C1 segment of cervical spinal cord (tissue), 14 donors: ENCODE data around the gene AGAP1.

Experiments
- DNase-seq, 14 donors: peaks; one replicate each; lab custom pipeline; 2025; lab: John Stamatoyannopoulos, UW

AGAP1 gene

GRCh38 chr2:236177967-236178889 is 684.4 kb downstream of the AGAP1 start:
- DNase-seq, result peak in 6 of 14 donors; percentile 17 to 59 (median 24)

- no peak for DNase-seq
These were observed 685.0 kb downstream of the AGAP1 start for GRCh38 chr2:236178890-236179235.

DNA sequence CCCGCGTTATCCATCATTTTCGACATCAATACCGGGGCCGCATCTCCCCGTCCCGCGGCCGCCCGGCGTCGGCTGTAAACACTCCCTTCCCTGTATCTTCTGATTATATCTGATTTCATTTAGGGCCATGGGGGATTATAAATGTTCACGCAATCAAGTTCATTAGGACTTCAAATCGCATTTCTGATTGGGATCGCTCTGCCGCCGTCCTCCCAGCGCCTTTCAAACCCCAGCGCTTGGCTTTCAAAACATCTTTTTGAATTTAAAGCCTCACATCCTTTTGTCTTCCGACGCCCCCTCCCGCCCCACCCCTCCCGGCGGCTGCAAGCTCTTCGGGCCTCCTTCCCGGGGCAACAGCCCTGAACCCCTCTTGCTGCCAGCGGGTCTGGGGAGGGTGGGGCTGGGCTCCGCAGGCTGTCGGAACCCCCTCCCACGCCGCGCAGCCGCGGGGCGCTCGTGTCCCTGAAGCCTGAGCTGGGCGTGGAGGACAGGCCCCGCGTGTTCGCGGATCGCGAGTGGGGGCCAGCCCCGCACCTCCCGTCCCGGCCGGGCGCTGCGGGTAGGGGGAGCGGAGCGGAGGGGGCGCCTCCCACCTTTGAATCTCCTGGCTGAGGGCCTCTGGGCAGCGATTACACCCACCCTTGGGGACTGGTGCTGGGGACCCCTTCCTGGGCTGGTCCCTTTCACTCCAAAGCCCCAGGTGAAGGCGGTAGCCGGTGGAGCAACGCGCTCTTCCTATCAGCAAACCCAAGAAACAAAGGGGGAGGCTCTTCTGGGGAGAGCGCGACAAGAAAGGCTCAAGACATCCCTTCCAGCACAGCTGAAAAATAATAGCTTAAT is 685.6 kb downstream of the AGAP1 start:
- no peak for DNase-seq

- no peak for DNase-seq
These were observed 686.4 kb downstream of the AGAP1 start for GRCh38 chr2:236180076-236180816.

GRCh38 chr2:236180831-236181453 is 687.1 kb downstream of the AGAP1 start:
- DNase-seq, result peak in 1 of 14 donors; percentile 47
